ENCODE results near the gene PTPRN2. TPM values are rescaled to one million over a fixed set of nuclear protein-coding genes. Genes with fewer than 3 reads are reported as not detected.

The PTPRN2 gene
- total RNA-seq, 1 experiment from 2014 or later: 4.4 TPM

GRCh38 chr7:157869793-157870192 lies 717.8 kb downstream of the PTPRN2 start:
- DNase-seq (ENCODE audit: low spot score): no peak

GRCh38 chr7:157867685-157868305 lies 719.8 kb downstream of the PTPRN2 start:
- DNase-seq (ENCODE audit: low spot score): no peak

GRCh38 chr7:157866336-157866924 lies 721.2 kb downstream of the PTPRN2 start:
- no peak for DNase-seq (ENCODE audit: low spot score)

GRCh38 chr7:157865351-157866165 lies 722.1 kb downstream of the PTPRN2 start:
- no peak for DNase-seq (ENCODE audit: low spot score)

- no peak for DNase-seq (ENCODE audit: low spot score)
Measured at GRCh38 chr7:157864911-157865310, 722.7 kb downstream of the PTPRN2 start.

GRCh38 chr7:157863906-157864810 lies 723.5 kb downstream of the PTPRN2 start:
- no peak for DNase-seq (ENCODE audit: low spot score)

- DNase-seq (ENCODE audit: low spot score): no peak
Measured at GRCh38 chr7:157863176-157863575, 724.4 kb downstream of the PTPRN2 start.

- DNase-seq (ENCODE audit: low spot score): no peak
Measured at GRCh38 chr7:157862731-157863130, 724.9 kb downstream of the PTPRN2 start.

- no peak for DNase-seq (ENCODE audit: low spot score)
Measured at GRCh38 chr7:157861551-157861950, 726.1 kb downstream of the PTPRN2 start.

- no peak for DNase-seq (ENCODE audit: low spot score)
Measured at GRCh38 chr7:157861031-157861491, 726.6 kb downstream of the PTPRN2 start.

- no peak for DNase-seq (ENCODE audit: low spot score)
Measured at GRCh38 chr7:157860406-157860805, 727.2 kb downstream of the PTPRN2 start.

GRCh38 chr7:157859915-157860314 lies 727.7 kb downstream of the PTPRN2 start:
- no peak for DNase-seq (ENCODE audit: low spot score)

- no peak for DNase-seq (ENCODE audit: low spot score)
Measured at GRCh38 chr7:157857578-157858075, 730.0 kb downstream of the PTPRN2 start.

- DNase-seq (ENCODE audit: low spot score): no peak
Measured at GRCh38 chr7:157856873-157857577, 730.6 kb downstream of the PTPRN2 start.

- DNase-seq (ENCODE audit: low spot score): no peak
Measured at GRCh38 chr7:157855452-157856213, 732.0 kb downstream of the PTPRN2 start.

- DNase-seq (ENCODE audit: low spot score): no peak
Measured at GRCh38 chr7:157855016-157855415, 732.6 kb downstream of the PTPRN2 start.

- DNase-seq (ENCODE audit: low spot score): no peak
Measured at GRCh38 chr7:157854066-157854891, 733.3 kb downstream of the PTPRN2 start.

GRCh38 chr7:157853789-157854065 lies 733.9 kb downstream of the PTPRN2 start:
- no peak for DNase-seq (ENCODE audit: low spot score)

GRCh38 chr7:157853076-157853788 lies 734.4 kb downstream of the PTPRN2 start:
- DNase-seq (ENCODE audit: low spot score): no peak
